HG03469 (cell line): Measurements from ENCODE around the gene AGAP9.
"Not testable (repeated sequence)": the region's sequence is repeated elsewhere in the genome, so short reads cannot be mapped to it uniquely, and the experiment has no call there.

ENCODE experiments used
- ATAC-seq: cut with Tn5 transposase; IDR thresholded peaks from one replicate; pipeline ENCODE4 v1.9.1; 2021; ENCODE audit warnings: mild to moderate bottlenecking, moderate library complexity, moderate number of reproducible peaks; ENCODE audit not compliant: unreplicated experiment

AGAP9 gene

DNA sequence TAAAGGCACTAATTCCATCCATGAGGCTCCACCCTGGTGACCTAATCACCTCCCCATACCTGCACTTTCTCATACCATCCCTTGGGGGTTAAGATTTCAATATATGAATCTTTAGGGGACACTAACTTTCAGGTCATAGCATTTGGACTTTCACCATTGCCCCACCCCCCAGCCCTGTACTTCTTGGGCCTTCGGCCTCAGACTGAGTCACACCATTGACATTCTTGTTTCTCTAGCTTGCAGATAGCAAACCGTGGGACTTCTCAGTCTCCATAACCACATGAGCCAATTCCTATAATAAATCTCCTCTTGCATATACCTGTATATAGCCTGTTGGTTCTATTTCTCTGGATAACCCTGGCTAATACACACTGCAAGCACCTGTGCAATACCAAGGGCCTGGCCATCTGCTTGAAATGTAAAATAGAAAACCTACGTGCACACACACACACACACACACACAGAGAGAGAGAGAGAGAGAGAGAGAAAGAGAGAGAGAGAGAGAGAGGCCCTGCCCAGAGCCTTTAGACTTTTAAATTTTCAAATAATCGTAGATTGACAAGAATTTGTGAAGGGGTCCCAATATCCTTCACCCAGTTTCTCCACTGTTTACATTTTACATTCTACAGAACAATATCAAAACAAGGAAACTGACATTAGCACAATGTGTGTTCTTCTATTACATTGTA lies 64.8 kb downstream of the AGAP9 start:
- no peak for ATAC-seq

DNA sequence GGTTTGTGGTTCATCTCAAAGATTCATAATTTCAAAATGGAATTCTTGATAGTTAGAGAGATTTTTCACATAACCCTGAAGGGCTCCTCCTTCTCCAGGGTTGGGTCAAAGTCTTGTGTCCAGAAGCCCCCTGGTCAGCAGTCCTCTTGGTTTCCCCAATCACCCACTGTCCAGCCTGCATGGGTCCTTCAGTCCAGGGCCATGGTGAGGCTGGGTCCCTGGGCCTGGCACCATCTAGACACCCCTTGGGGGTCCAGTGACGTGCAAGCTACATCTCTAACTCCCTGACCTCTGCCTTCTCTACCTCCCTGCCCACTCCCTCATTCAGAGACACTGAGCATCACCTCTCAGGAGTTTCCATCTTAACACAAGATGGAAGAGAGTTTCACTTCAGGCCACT lies 65.6 kb downstream of the AGAP9 start:
- no peak for ATAC-seq

DNA sequence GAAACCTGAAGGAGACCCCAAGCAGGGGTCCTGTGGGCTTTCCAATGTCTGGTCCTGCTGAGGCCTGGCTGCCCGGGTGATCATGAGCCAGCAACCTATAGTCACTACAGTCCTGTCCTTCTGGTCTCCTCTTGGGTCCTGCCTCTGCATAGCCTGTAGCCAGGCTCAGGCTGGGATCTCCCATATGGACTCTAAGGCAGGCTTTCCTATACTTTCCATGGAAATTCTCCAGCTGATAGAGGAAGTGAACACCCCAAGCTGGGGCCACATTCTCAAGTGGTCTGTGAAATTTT lies 66.0 kb downstream of the AGAP9 start:
- no peak for ATAC-seq

DNA sequence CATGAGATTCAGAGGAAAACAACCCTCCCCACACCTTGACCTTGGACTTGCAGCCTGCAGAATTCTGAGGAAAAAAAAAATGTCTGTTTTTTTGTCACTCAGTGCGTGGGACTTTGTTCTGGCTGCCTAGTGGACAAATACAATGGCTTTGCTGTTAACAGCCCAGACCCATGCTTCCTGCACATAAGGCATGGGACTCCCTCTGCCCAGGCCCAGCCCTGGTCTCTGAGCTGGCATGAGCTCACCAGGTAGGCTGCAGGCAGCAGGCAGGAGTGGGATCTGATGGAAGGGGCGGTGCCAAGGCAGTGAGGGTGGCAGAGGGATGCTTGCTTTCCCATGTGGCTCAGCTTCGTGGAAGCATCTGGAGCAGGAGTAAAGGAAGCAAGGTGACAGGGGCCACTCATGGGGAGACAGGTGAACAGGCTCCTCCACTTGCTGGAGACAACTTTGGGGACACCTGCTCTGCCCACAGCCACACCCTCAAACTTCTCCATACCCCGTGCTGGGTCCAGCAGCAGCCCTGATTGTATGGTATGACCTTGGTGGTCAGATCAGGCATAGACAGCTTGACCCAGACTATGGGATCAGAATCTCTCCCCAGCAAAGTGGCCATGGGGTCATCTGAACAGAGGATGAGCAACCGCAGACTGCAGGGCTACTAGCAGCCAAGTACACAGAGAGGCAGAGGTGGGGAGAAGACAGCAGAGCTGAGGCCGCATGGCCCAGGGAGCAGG lies 66.5 kb downstream of the AGAP9 start:
- no peak for ATAC-seq

DNA sequence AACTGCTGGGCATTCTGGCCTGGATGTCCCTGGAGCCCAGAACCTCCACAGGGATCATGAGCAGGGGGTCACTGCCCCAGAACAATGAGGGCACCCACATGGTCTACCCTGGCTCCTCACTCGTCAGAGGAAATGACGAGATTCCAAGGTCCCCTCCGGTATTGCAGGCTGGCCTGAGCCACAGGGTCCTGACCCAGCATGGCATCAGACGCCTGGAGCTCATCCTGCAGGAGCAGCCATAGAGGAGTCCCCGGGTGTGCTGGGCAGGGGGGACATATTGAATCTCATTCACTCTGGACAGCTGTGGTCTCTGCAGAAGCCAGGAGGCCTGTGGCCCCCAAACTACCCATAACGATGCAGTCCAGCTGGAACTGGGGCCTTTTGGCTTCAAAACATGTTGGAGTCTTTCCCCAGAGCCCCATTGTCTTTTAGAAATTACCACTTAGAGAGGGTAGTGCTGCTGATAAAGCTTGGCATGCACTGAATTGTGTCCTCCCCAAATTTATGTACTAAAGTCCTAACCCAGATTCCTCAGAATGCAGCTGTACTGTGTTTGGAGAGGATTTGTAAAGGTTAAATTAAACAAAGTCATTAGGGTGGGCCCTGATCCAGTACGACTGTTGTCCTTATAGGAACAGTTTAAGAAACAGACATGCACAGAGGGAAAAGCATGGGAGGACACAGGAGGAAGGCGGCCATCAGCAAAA lies 67.2 kb downstream of the AGAP9 start:
- ATAC-seq = no peak

DNA sequence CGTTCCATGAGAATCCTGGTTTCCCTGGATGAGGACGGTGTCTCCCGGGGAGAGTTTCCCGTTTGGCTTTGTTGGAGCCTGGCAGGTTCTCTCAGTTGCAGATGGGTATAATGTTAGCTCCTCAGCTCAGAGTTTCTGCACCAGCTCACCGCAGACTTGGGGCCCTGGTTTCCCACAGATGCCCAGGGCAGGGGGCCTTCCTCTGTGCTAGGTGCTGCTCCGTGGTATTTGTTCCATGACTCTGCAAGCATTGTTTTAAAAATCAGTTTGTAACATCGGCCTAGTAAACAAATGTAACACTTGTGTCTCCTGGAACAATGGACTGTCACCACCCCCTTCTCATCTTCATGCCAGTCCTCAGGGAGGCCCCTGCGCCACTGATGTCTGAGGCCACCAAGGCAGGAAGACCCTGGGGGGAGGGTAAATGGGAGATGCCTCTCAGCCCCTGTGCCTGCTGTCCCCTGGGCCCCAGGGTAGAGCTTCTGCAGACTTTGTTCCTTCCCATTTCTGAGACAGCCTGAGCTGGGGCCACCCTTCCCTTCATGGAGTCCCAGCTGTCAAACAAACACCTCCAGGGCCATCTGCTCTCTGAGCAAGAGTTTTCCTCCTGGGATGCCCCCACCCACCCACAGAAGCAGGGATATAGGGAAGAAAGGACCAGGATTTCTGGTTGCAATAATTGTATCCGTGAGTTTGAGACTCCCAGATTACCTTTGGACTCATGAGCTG lies 67.9 kb downstream of the AGAP9 start:
- not testable (repeated sequence) for ATAC-seq

DNA sequence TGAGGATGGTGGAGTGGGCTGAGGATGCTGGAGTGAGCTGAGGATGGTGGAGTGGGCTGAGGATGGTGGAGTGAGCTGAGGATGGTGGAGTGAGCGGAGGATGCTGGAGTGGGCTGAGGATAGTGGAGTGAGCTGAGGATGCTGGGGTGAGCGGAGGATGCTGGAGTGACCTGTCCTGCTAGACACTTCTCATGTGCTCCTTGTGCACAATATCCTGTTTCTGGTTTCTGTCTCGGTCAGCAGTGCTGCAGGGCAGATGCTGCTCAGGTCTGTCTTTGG lies 68.7 kb downstream of the AGAP9 start:
- ATAC-seq = no peak

DNA sequence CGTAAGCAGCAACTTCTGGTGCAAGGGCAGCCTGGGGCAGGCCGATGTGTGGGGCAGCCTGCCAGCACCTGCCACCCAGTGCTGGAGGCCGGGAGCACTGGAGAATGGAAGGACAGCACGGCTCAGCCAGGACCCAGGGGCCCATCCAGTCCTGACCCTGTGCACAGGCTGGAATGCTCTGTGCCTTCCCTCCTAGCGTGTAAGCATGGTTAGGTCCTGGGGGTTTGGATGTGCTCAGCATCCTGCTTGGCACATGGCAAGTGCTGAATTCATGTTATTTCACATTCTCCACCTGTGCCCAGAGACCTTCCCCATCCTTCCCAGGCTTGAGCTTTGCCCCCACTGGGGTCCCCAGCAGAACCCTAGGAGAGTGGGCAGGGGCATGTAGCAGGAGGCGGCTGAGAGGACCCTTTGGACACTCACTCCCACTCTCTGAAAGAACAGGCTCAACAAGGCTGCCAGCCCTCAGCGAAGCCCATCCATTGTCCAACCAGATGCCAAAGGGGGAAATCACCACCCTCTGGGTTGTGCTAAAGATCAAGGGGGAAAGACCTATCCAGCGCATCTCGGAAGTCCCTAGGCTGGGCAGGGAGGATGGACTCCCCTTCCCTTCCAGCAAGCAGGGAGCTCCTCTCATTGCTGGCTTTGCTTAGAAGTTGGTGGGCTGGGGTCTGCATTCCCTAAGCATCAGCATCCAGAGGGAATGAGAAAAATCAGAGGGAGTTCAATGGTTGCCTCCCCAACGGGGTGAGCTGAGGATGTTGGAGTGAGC lies 69.2 kb downstream of the AGAP9 start:
- ATAC-seq = no peak

DNA sequence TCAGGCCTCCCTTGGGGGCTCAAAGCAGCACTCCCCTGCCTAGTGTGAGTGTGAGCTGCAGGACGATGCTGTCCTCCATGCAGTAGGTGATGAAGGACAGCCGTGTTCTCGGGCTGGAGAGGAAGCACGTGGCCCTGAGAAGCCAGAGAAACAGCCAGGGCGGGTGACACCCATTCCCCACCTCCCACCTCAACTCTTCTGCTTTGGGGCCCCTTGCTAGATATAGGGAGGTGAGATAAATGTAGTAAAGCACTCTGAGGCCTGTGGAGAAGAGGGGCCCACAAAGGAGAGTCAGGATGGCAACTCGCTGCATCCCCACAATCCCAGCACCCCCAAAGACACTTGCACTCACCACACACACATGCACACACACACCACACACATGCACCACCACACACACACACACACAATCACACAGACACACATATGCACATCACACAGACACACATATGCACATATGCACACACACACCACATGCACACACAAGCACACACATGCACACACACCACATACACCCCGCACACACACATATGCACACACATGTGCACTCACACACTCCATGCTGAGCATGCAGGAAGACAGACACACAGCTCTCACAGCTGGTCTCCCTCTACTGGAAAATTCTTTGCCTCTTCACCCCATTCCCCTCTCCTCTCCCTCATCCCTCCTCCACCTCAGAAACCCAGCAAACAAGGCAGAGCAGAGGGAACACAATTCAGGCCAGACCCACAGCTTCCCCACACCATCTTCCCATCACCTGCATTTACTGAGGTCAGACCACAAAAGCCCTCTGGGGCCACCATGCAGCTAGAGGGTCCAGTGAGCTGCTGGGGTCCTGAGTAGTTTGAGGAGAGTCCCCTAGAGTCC lies 70.1 kb downstream of the AGAP9 start:
- ATAC-seq = no peak

DNA sequence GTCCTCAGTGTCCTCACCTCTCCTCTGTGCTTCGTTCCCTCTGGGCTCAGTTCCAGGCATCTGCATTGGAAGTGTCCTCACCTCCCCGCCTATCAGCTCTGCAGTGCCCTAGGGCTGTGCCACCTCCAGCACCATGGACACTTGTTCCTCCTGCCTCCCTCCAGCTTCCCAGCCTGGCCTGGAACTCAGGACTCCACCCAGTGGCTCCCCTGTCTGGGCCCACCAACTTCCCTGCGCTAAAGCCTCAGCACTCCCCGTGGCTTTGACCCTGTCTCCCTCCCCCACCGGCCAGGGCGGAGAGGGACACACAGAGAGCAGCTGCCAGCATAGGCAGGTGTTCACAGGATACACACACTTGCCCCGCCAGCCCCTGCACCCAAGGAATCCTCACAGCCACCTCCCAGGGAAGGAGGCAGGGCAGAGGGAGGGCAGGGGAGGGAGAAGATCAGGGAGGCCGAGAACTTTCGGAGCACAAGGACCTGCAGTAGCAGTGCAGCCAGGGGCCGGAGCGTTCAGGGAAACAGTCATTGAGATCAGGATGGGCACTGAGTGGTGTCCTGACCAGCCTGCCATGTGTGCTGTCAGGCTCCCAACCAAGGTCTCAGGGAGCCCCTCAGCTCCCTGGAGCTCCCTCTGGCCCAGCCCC lies 70.8 kb downstream of the AGAP9 start:
- no peak for ATAC-seq

DNA sequence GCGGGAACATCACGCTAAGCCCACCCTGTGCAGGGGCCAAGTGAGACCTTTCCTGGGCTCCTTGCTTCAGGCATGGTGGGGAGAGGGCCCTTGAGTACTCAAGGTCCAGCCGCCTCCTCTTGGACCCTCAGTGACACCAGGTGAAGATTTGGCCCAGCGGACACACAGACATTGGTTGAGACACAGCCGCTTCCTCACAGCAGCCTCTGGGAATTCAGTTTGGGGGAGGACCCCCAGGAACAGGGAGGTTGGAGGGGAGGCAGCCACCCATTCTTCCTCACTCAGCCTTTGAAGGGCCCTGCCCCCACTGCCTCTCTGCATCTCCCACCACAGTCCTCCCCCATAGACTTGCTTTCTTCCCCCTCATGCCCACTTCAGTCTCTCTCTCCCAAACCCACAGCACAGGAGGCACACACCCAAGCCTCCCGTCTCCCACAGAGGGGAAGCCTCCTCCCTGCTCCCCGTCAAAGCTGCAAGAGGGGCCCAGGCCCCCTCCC lies 71.4 kb downstream of the AGAP9 start:
- no peak for ATAC-seq
